ENCODE results near the gene LURAP1L.

Gene LURAP1L

DNA sequence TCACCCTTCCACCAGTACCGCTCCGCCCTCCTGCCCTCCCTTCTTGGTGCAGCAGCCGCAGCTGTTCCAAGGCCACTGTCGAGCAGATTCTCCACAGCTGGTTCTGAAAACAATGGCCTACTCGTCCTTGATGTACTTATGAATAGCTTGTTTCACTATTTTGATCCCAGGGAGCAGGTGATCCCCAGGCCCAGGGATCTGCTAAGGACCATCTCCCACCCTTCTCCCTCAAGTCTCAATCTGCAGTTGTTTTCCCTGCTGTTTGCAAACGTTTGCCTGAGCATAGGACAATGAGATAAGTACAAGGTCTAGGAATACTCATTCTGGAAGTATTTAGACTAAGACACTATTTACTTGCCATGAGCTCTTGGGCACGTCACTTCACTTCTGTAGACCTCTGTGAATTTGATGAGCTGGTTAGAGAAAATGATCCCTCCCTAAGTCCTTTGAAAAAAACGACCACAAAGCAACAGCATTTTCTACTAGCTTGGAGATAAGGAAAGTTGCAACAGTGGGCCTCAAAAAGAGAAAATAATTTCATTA lies 1.8 kb downstream of the LURAP1L start:
- Histone ChIP-seq H3K4me3 (ENCODE audit: low read depth, low read length, poor library complexity, severe bottlenecking) (no peak overlapping the region), H3K4me2 (ENCODE audit: low read length) (no peak overlapping the region), H4K20me1 (ENCODE audit: insufficient read depth, low read length) (no peaks in the 10 kb centered on the region), H3K9me2 (ENCODE audit: low read depth, low read length) (no peaks in the 10 kb centered on the region), H3K27me3 (ENCODE audit: insufficient read depth, low read length) (no peaks in the 10 kb centered on the region), H3K9ac (ENCODE audit: low read length) (no peak overlapping the region), H3K79me2 (ENCODE audit: insufficient read depth, low read length) (no peaks in the 10 kb centered on the region), H3K4me1 (ENCODE audit: insufficient read depth, low read length, severe bottlenecking) (no peaks in the 10 kb centered on the region), H3K27ac (ENCODE audit: low read depth, low read length, poor library complexity, severe bottlenecking) (no peak overlapping the region), H3K36me3 (ENCODE audit: insufficient read depth, low read length) (no peaks in the 10 kb centered on the region), H3K9me3 (ENCODE audit: low read length) (no peaks in the 10 kb centered on the region), H2AFZ (ENCODE audit: low read length) (no peak overlapping the region), H3F3A (ENCODE audit: insufficient read depth, low read length) (no peaks in the 10 kb centered on the region)
- TF ChIP-seq EZH2 (IDR thresholded peaks at IDR 0.05; ENCODE audit: borderline replicate concordance, low read length), result no peak
- TF ChIP-seq, protein P1, sequence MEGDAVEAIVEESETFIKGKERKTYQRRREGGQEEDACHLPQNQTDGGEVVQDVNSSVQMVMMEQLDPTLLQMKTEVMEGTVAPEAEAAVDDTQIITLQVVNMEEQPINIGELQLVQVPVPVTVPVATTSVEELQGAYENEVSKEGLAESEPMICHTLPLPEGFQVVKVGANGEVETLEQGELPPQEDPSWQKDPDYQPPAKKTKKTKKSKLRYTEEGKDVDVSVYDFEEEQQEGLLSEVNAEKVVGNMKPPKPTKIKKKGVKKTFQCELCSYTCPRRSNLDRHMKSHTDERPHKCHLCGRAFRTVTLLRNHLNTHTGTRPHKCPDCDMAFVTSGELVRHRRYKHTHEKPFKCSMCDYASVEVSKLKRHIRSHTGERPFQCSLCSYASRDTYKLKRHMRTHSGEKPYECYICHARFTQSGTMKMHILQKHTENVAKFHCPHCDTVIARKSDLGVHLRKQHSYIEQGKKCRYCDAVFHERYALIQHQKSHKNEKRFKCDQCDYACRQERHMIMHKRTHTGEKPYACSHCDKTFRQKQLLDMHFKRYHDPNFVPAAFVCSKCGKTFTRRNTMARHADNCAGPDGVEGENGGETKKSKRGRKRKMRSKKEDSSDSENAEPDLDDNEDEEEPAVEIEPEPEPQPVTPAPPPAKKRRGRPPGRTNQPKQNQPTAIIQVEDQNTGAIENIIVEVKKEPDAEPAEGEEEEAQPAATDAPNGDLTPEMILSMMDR (IDR thresholded peaks at IDR 0.05; ENCODE audit: low read length), result no peak

GRCh38 chr9:12777121-12778022 lies 2.6 kb downstream of the LURAP1L start:
- H3K27ac ChIP-seq (ENCODE audit: low read depth, low read length, poor library complexity, severe bottlenecking), result no peak overlapping the region
- no peaks in the 10 kb centered on the region for H3K27me3 ChIP-seq (ENCODE audit: insufficient read depth, low read length)
- H3K79me2 ChIP-seq (ENCODE audit: insufficient read depth, low read length), result no peaks in the 10 kb centered on the region
- no peak overlapping the region for H3K4me2 ChIP-seq (ENCODE audit: low read length)
- no peaks in the 10 kb centered on the region for H3K9me2 ChIP-seq (ENCODE audit: low read depth, low read length)
- TF ChIP-seq EZH2 (IDR thresholded peaks at IDR 0.05; ENCODE audit: borderline replicate concordance, low read length), result no peak
- no peak overlapping the region for H3K9ac ChIP-seq (ENCODE audit: low read length)
- H3F3A ChIP-seq (ENCODE audit: insufficient read depth, low read length), result no peaks in the 10 kb centered on the region
- no peaks in the 10 kb centered on the region for H3K36me3 ChIP-seq (ENCODE audit: insufficient read depth, low read length)
- H4K20me1 ChIP-seq (ENCODE audit: insufficient read depth, low read length), result no peaks in the 10 kb centered on the region
- no peak overlapping the region for H3K4me3 ChIP-seq (ENCODE audit: low read depth, low read length, poor library complexity, severe bottlenecking)
- no peaks in the 10 kb centered on the region for H3K9me3 ChIP-seq (ENCODE audit: low read length)
- H3K4me1 ChIP-seq (ENCODE audit: insufficient read depth, low read length, severe bottlenecking), result no peaks in the 10 kb centered on the region
- H2AFZ ChIP-seq (ENCODE audit: low read length), result no peak overlapping the region

- Histone ChIP-seq H4K20me1 (ENCODE audit: insufficient read depth, low read length) (no peaks in the 10 kb centered on the region), H3K27ac (ENCODE audit: low read depth, low read length, poor library complexity, severe bottlenecking) (no peak overlapping the region), H3K4me2 (ENCODE audit: low read length) (no peak overlapping the region), H3K4me1 (ENCODE audit: insufficient read depth, low read length, severe bottlenecking) (no peaks in the 10 kb centered on the region), H2AFZ (ENCODE audit: low read length) (no peak overlapping the region), H3K79me2 (ENCODE audit: insufficient read depth, low read length) (no peaks in the 10 kb centered on the region), H3K36me3 (ENCODE audit: insufficient read depth, low read length) (no peaks in the 10 kb centered on the region), H3F3A (ENCODE audit: insufficient read depth, low read length) (no peaks in the 10 kb centered on the region), H3K4me3 (ENCODE audit: low read depth, low read length, poor library complexity, severe bottlenecking) (no peak overlapping the region), H3K9me3 (ENCODE audit: low read length) (no peaks in the 10 kb centered on the region), H3K9me2 (ENCODE audit: low read depth, low read length) (no peaks in the 10 kb centered on the region), H3K9ac (ENCODE audit: low read length) (no peak overlapping the region), H3K27me3 (ENCODE audit: insufficient read depth, low read length) (no peaks in the 10 kb centered on the region)
- no peak for TF ChIP-seq EZH2 (IDR thresholded peaks at IDR 0.05; ENCODE audit: borderline replicate concordance, low read length)
- TF ChIP-seq, protein P1 (IDR thresholded peaks at IDR 0.05; ENCODE audit: low read length), result no peak
Observed at GRCh38 chr9:12778389-12778788, 3.6 kb downstream of the LURAP1L start.

All from OCI-LY1 (cell line).